Endothelial cell of umbilical vein (primary cell): ENCODE results near the gene EDARADD.

Source experiments
- CTCF ChIP-seq, 2 donors: IDR thresholded peaks; 1 replicate in 1 of 2; 2 replicates in 1 of 2; pipeline ENCODE4 v1.5.1; 2011; ENCODE audit warnings: low read length in 2 of 2, mild to moderate bottlenecking in 2 of 2, moderate library complexity in 2 of 2, control low read depth in 1 of 2, inconsistent platforms in 1 of 2, low read depth in 1 of 2; ENCODE audit not compliant: insufficient read depth in 1 of 2; ENCODE audit errors: extremely low read depth in 1 of 2
- EZH2 ChIP-seq: IDR thresholded peaks from 2 replicates; pipeline ENCODE4 v1.6.1; 2012; ENCODE audit warnings: borderline replicate concordance, low read depth, mild to moderate bottlenecking, moderate library complexity, low read length, inconsistent platforms; ENCODE audit not compliant: severe bottlenecking

DNA sequence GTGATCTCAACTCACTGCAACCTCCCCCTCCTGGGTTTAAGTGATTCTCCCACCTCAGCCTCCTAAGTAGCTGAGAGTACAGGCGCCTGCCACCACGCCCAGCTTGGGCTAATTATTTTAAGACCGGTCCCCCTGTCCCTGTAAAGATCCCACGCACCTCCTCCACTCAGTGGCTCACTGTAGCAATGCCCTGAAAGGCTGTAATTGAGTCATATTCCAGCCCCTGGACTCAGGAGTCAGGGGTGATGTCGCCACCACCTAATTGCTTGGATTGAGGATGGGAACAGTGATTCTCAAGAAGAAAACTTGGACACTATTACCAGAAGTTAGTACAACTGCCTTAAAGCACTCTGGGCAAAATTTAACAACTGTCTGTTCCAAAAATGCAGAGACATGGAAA lies 3.1 kb upstream of the EDARADD start:
- TF ChIP-seq CTCF (IDR thresholded peaks at IDR 0.05; ENCODE audit: extremely low read depth in 1 of 2, insufficient read depth in 1 of 2, low read depth in 1 of 2, low read length in 2 of 2) = no peak
- TF ChIP-seq EZH2 = no peak
